HepG2 (cell line): ENCODE data around the gene CDH23. TPM values are rescaled to one million over a fixed set of nuclear protein-coding genes. Genes with fewer than 3 reads are reported as not detected.

Experiments used
- ATAC-seq: fragments of 200-7000 bp; cut with Tn5 transposase; 3 replicates; pipeline ENCODE4 v1.9.1; 2020; ENCODE audit warnings: mild to moderate bottlenecking, moderate library complexity
- BruUV-seq: library from RNA; stranded (reverse); fragments of 400-500 nt; replicated peaks from 2 replicates; lab custom pipeline; 2021; lab: Mats Ljungman, UMichigan
- CTCF ChIA-PET: fragments of 300-600 bp; formaldehyde crosslinking; extraction: SDS; loops from one replicate; lab custom pipeline; 2021; ENCODE audit warnings: low total read pairs, inconsistent platforms, low intra/inter-chr PET ratio; lab: Yijun Ruan, JAX
- POLR2A ChIA-PET: fragments of 350-600 bp; sonication (Branson Sonifier 250); formaldehyde crosslinking; loops from one replicate; lab custom pipeline; 2020; ENCODE audit warnings: antibody characterized with exemption, inconsistent platforms; lab: Yijun Ruan, JAX
- DNase-seq: peaks from one replicate; pipeline ENCODE4 v3.0.0-alpha.2; 2015; ENCODE audit warnings: low spot score
- FAIRE-seq: peaks from 3 replicates; lab custom pipeline; 2011; peaks lifted over from hg19 to GRCh38; lab: Jason Lieb, UNC
- H2AFZ ChIP-seq: one replicate; pipeline ENCODE4 v1.6.1; 2011; ENCODE audit warnings: low read length, inconsistent platforms
- H3K27ac ChIP-seq: fragments of 300-600 bp; 3 replicates; pipeline ENCODE4 v1.8.0; 2011; ENCODE audit warnings: mixed run types, mild to moderate bottlenecking, mixed read lengths, low read length, inconsistent platforms; ENCODE audit not compliant: insufficient read depth; ENCODE audit errors: extremely low read length
- H3K27me3 ChIP-seq, 2 experiments: fragments of 200-600 bp in 1 of 2; 2 replicates in 1 of 2; 3 replicates in 1 of 2; pipeline versions ENCODE4 v1.6.0 to v1.8.0; 2011; ENCODE audit warnings: low read length in 2 of 2, mild to moderate bottlenecking in 2 of 2, moderate library complexity in 2 of 2, inconsistent platforms in 1 of 2; ENCODE audit not compliant: insufficient read depth in 2 of 2, control insufficient read depth in 1 of 2
- H3K36me3 ChIP-seq, 2 experiments: fragments of 200-600 bp in 1 of 2; replicated peaks in 1 of 2; 2 replicates in 1 of 2; 3 replicates in 1 of 2; pipeline versions ENCODE4 v1.5.1 to v1.8.0; 2011; ENCODE audit warnings: low read length in 2 of 2, inconsistent platforms in 1 of 2; ENCODE audit not compliant: insufficient read depth in 2 of 2, control insufficient read depth in 1 of 2
- H3K4me1 ChIP-seq: 2 replicates; pipeline ENCODE4 v1.5.1; 2012; ENCODE audit warnings: low read length, inconsistent platforms; ENCODE audit not compliant: insufficient read depth
- H3K4me2 ChIP-seq: 2 replicates; pipeline ENCODE4 v1.6.0; 2011; ENCODE audit warnings: low read depth, low read length, inconsistent platforms
- H3K4me3 ChIP-seq, 3 experiments: fragments of 200-600 bp in 1 of 3; sonication (generic), shearing (Covaris generic) in 1 of 3; replicated peaks in 1 of 3; 2 replicates each; pipeline ENCODE4 v1.5.1; 2011 to 2016; ENCODE audit warnings: low read length in 3 of 3, inconsistent platforms in 2 of 3, low read depth in 2 of 3, mild to moderate bottlenecking in 2 of 3, control low read depth in 1 of 3, mixed read lengths in 1 of 3; ENCODE audit not compliant: insufficient read depth in 1 of 3
- H3K79me2 ChIP-seq: one replicate; pipeline ENCODE4 v1.6.1; 2011; ENCODE audit warnings: low read length, inconsistent platforms; ENCODE audit not compliant: insufficient read depth
- H3K9ac ChIP-seq: 2 replicates; pipeline ENCODE4 v1.6.0; 2011; ENCODE audit warnings: mild to moderate bottlenecking, low read depth, low read length, inconsistent platforms; ENCODE audit not compliant: insufficient read depth
- H3K9me3 ChIP-seq: 2 replicates; pipeline ENCODE4 v1.5.1; 2012; ENCODE audit warnings: mild to moderate bottlenecking, low read length
- H4K20me1 ChIP-seq: 2 replicates; pipeline ENCODE4 v1.6.0; 2011; ENCODE audit warnings: inconsistent platforms, mild to moderate bottlenecking, low read length, moderate library complexity; ENCODE audit not compliant: insufficient read depth
- AHR ChIP-seq: IDR thresholded peaks from 2 replicates; pipeline ENCODE4 v1.6.1; 2018; ENCODE audit warnings: missing genetic modification reagents, missing compliant biosample characterization
- HES4 ChIP-seq: sonication (generic); formaldehyde crosslinking; IDR thresholded peaks from 2 replicates; pipeline ENCODE4 v1.9.0; 2021; ENCODE audit warnings: mild to moderate bottlenecking, missing genetic modification reagents, borderline replicate concordance
- KAT7 ChIP-seq: IDR thresholded peaks from 2 replicates; pipeline ENCODE4 v1.6.1; 2018; ENCODE audit warnings: borderline replicate concordance, missing compliant biosample characterization
- MATR3 ChIP-seq: sonication (generic); formaldehyde crosslinking; IDR thresholded peaks from 2 replicates; pipeline ENCODE4 v1.4.0; 2020; ENCODE audit warnings: missing genetic modification reagents
- RNF2 ChIP-seq: fragments of 450-650 bp; conservative IDR thresholded peaks from 2 replicates; pipeline ENCODE4 v1.6.1; 2016; ENCODE audit warnings: low read depth
- SATB2 ChIP-seq: sonication (generic); formaldehyde crosslinking; IDR thresholded peaks from 2 replicates; pipeline ENCODE4 v1.5.0; 2020; ENCODE audit warnings: missing genetic modification reagents
- SMAD9 ChIP-seq: sonication (generic); formaldehyde crosslinking; IDR thresholded peaks from 2 replicates; pipeline ENCODE4 v1.5.1; 2020; ENCODE audit warnings: mild to moderate bottlenecking, missing genetic modification reagents
- ZNF629 ChIP-seq: sonication (generic); formaldehyde crosslinking; conservative IDR thresholded peaks from 2 replicates; pipeline ENCODE4 v1.5.0; 2020; ENCODE audit warnings: missing genetic modification reagents
- ZNF652 ChIP-seq: IDR thresholded peaks from 2 replicates; pipeline ENCODE4 v1.6.1; 2016; ENCODE audit warnings: low read depth, borderline replicate concordance
- ZNF7 ChIP-seq: IDR thresholded peaks from 2 replicates; pipeline ENCODE4 v1.6.1; 2016; ENCODE audit warnings: missing biosample characterization, missing genetic modification reagents
- ZNF784 ChIP-seq: sonication (generic); formaldehyde crosslinking; IDR thresholded peaks from 2 replicates; pipeline ENCODE4 v1.5.1; 2020; ENCODE audit warnings: missing genetic modification reagents, mild to moderate bottlenecking, borderline replicate concordance
- WGBS: methylation state at CpG from one replicate; pipeline ENCODE4 v1.1.6; 2017; ENCODE audit warnings: low lambda C conversion rate; 5-methylcytosine and 5-hydroxymethylcytosine counted together
- in situ Hi-C: cut with HindIII; loops from 2 replicates; pipeline ENCODE4 v1.10.0; 2017; ENCODE audit warnings: low pct_unique_long_range_greater_than_20kb; ENCODE audit not compliant: extremely low pct_ligation_motif_present
- intact Hi-C: fragments of 100-400 bp; cut with micrococcal nuclease; formaldehyde crosslinking; loops from one replicate; pipeline ENCODE4 v1.10.0; 2022; ENCODE audit not compliant: unreplicated experiment
- polyA plus RNA-seq, 8 experiments: library from polyadenylated mRNA; depleted of rRNA in 3 of 8; stranded (reverse) in 7 of 8; unstranded in 1 of 8; fragments of >200 nt; fragmentation: Illumina TruSeq in 4 of 8; extraction: Trizol in 4 of 8; gene quantifications; 2 replicates each; pipeline versions ENCODE4 v1.2.1 to v1.2.3, GENCODE V29; 2011 to 2016; ENCODE audit warnings: low read depth in 4 of 8, missing spikeins in 1 of 8, mixed read lengths in 1 of 8; ENCODE audit not compliant: insufficient read depth in 1 of 8
- total RNA-seq, 5 experiments: library from RNA; depleted of rRNA; stranded (reverse); fragments of >200 nt; fragmentation: Illumina TruSeq; extraction: Trizol; gene quantifications; 2 replicates each; pipeline ENCODE4 v1.2.3, GENCODE V29; 2016; ENCODE audit warnings: low read depth in 1 of 5
- TF ChIP-seq, protein P1 (sequence below): sonication (generic); formaldehyde crosslinking; conservative IDR thresholded peaks from 2 replicates; pipeline ENCODE4 v1.5.0; 2020; ENCODE audit warnings: missing genetic modification reagents
- TF ChIP-seq, protein P2 (sequence below): IDR thresholded peaks from 2 replicates; pipeline ENCODE4 v1.6.1; 2016; ENCODE audit warnings: missing compliant biosample characterization, missing genetic modification reagents, borderline replicate concordance
- TF ChIP-seq, protein P3 (sequence below): sonication (generic); formaldehyde crosslinking; IDR thresholded peaks from 2 replicates; pipeline ENCODE4 v1.5.1; 2020; ENCODE audit warnings: mild to moderate bottlenecking, missing genetic modification reagents, moderate library complexity

The CDH23 gene
- total and polyA plus RNA-seq, 2 of the 13 experiments (the other 11 are each of a cell fraction or from before 2014, with no cell fraction given) = 0.13 TPM; not detected in 1

GRCh38 chr10:71782221-71782916, 385.6 kb downstream of the CDH23 start:
- no peak overlapping the region for H3K4me2 ChIP-seq
- no peak for TF ChIP-seq KAT7
- TF ChIP-seq, protein P1, sequence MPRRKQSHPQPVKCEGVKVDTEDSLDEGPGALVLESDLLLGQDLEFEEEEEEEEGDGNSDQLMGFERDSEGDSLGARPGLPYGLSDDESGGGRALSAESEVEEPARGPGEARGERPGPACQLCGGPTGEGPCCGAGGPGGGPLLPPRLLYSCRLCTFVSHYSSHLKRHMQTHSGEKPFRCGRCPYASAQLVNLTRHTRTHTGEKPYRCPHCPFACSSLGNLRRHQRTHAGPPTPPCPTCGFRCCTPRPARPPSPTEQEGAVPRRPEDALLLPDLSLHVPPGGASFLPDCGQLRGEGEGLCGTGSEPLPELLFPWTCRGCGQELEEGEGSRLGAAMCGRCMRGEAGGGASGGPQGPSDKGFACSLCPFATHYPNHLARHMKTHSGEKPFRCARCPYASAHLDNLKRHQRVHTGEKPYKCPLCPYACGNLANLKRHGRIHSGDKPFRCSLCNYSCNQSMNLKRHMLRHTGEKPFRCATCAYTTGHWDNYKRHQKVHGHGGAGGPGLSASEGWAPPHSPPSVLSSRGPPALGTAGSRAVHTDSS = no peak
- peak; percentile 67 for TF ChIP-seq ZNF629 (CRISPR knock-in tag)
- no peaks in the 10 kb centered on the region for H3K79me2 ChIP-seq
- BruUV-seq = no TSS peak
- intact Hi-C loops = no loop called here
- H3K4me3 ChIP-seq = no peak overlapping the region
- H3K36me3 ChIP-seq = no peaks in the 10 kb centered on the region
- no peak overlapping the region for H3K9ac ChIP-seq
- 16% methylated on average over 6 of the region's 6 CpGs for WGBS
- no peak overlapping the region for H3K27ac ChIP-seq
- H3K27me3 ChIP-seq = peaks cover 2 to 69% of the 10 kb centered on the region in 2 experiments; a peak in 3 of 5 replicates
- no peaks in the 10 kb centered on the region for H4K20me1 ChIP-seq
- DNase-seq = no peak
- ATAC-seq = no peak
- no peak overlapping the region for H2AFZ ChIP-seq
- no peaks in the 10 kb centered on the region for H3K9me3 ChIP-seq
- CTCF ChIA-PET = no interaction called here
- POLR2A ChIA-PET = no interaction called here
- in situ Hi-C loops = no loop called here
- FAIRE-seq = no peak
- no peaks in the 10 kb centered on the region for H3K4me1 ChIP-seq

DNA sequence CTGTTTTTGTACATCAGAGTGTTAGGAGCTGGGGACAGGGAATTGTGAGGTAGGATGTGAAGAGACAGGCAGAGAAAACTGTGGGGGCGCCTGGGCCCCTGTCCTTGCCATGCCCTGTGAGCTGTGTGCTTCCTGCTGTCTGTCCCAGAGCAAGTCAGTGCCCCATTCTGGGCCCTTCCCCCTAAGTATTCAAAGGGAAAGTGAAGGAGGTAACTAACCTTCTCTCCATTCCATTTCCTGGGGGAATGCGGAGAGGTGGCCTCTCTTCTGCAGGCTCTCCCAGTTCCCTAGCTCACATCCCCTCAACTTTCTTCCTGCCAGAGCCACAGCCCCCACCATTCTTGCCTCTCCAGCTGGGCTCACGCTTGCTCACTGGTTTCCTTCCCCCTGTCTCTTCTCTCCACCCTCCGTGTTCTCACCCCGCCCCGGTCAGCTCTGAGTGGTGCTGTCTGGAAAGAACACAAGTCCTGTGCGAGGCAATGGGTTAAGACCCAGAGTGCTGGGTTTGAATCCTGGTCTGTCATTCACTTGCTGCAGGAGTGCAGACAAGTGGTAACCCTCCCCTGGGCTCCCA, 386.3 kb downstream of the CDH23 start:
- intact Hi-C loops (no loop called here), in situ Hi-C loops (no loop called here)
- H3K4me2 ChIP-seq = no peak overlapping the region
- no peak for FAIRE-seq
- H3K9ac ChIP-seq = no peak overlapping the region
- H3K36me3 ChIP-seq = no peaks in the 10 kb centered on the region
- H3K4me1 ChIP-seq = no peaks in the 10 kb centered on the region
- H3K9me3 ChIP-seq = no peaks in the 10 kb centered on the region
- H3K27me3 ChIP-seq = peaks cover 2 to 69% of the 10 kb centered on the region in 2 experiments; a peak in 3 of 5 replicates
- DNase-seq = no peak
- TF ChIP-seq RNF2 (no peak), SATB2 (CRISPR knock-in tag) (no peak), ZNF7 (CRISPR knock-in tag) (no peak), AHR (CRISPR knock-in tag) (no peak), SMAD9 (CRISPR knock-in tag) (no peak), HES4 (CRISPR knock-in tag) (no peak), MATR3 (CRISPR knock-in tag) (no peak), ZNF784 (CRISPR knock-in tag) (no peak), ZNF652 (CRISPR knock-in tag) (no peak)
- TF ChIP-seq, protein P2, sequence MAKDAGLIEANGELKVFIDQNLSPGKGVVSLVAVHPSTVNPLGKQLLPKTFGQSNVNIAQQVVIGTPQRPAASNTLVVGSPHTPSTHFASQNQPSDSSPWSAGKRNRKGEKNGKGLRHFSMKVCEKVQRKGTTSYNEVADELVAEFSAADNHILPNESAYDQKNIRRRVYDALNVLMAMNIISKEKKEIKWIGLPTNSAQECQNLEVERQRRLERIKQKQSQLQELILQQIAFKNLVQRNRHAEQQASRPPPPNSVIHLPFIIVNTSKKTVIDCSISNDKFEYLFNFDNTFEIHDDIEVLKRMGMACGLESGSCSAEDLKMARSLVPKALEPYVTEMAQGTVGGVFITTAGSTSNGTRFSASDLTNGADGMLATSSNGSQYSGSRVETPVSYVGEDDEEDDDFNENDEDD (CRISPR knock-in tag) = no peak
- TF ChIP-seq, protein P3, sequence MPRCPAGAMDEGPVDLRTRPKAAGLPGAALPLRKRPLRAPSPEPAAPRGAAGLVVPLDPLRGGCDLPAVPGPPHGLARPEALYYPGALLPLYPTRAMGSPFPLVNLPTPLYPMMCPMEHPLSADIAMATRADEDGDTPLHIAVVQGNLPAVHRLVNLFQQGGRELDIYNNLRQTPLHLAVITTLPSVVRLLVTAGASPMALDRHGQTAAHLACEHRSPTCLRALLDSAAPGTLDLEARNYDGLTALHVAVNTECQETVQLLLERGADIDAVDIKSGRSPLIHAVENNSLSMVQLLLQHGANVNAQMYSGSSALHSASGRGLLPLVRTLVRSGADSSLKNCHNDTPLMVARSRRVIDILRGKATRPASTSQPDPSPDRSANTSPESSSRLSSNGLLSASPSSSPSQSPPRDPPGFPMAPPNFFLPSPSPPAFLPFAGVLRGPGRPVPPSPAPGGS (CRISPR knock-in tag) = no peak
- POLR2A ChIA-PET = no interaction called here
- CTCF ChIA-PET = no interaction called here
- WGBS = 14% methylated on average over 7 of the region's 7 CpGs
- H3K4me3 ChIP-seq = no peak overlapping the region
- no peak overlapping the region for H3K27ac ChIP-seq
- H4K20me1 ChIP-seq = no peaks in the 10 kb centered on the region
- BruUV-seq = no TSS peak
- no peak for ATAC-seq
- no peak overlapping the region for H2AFZ ChIP-seq
- no peaks in the 10 kb centered on the region for H3K79me2 ChIP-seq
